Ovary (tissue), 3 donors: ENCODE results near the gene MYBPC3.

ENCODE experiments used
- EP300 ChIP-seq: sonication (generic); formaldehyde crosslinking; IDR thresholded peaks from one replicate; pipeline ENCODE4 v1.6.1; 2017; ENCODE audit warnings: antibody characterized with exemption
- POLR2A ChIP-seq: fragments of 450-650 bp; IDR thresholded peaks from one replicate; pipeline ENCODE4 v1.6.1; 2017; ENCODE audit warnings: antibody characterized with exemption, mild to moderate bottlenecking, moderate library complexity
- TF ChIP-seq, protein P1 (sequence below), 3 donors: fragments of 450-650 bp in 2 of 3; fragments of 200-600 bp in 1 of 3; IDR thresholded peaks; one replicate each; pipeline versions ENCODE4 v1.5.1 to v1.8.0; 2016 to 2022; ENCODE audit warnings: antibody characterized with exemption in 3 of 3, mild to moderate bottlenecking in 1 of 3
- donor health status: DM: no; HTN: no; CAD: no.

DNA sequence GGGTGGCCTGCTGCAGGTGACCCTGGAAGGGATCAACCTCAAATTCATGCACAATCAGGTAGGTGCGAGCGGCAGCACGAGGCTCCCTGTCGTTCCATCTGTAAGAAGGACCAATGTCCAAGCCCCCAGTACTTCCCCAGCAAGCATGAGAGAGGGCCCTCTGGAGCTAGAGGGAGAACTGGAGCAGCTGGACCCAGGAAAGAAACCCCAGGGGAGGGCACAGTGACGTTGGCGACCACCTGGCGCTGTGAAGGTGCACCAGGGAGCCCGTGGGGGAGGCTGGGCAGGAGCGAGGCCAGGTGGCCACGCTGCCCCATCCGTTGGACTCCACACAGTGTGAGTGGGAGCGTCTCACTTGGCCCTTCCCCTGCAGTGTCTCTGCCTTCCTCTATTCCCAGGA lies 28.0 kb downstream of the MYBPC3 start:
- TF ChIP-seq, protein P1, sequence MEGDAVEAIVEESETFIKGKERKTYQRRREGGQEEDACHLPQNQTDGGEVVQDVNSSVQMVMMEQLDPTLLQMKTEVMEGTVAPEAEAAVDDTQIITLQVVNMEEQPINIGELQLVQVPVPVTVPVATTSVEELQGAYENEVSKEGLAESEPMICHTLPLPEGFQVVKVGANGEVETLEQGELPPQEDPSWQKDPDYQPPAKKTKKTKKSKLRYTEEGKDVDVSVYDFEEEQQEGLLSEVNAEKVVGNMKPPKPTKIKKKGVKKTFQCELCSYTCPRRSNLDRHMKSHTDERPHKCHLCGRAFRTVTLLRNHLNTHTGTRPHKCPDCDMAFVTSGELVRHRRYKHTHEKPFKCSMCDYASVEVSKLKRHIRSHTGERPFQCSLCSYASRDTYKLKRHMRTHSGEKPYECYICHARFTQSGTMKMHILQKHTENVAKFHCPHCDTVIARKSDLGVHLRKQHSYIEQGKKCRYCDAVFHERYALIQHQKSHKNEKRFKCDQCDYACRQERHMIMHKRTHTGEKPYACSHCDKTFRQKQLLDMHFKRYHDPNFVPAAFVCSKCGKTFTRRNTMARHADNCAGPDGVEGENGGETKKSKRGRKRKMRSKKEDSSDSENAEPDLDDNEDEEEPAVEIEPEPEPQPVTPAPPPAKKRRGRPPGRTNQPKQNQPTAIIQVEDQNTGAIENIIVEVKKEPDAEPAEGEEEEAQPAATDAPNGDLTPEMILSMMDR (IDR thresholded peaks at IDR 0.05), result no peak
- no peak for TF ChIP-seq EP300
- TF ChIP-seq POLR2A, result no peak
